IMR-90 (cell line): Measurements from ENCODE around the gene ZBTB38. TPM values are rescaled to one million over a fixed set of nuclear protein-coding genes. Genes with fewer than 3 reads are reported as not detected.

ENCODE experiments used
- ATAC-seq: fragments of 200-7000 bp; cut with Tn5 transposase; 2 replicates; pipeline ENCODE4 v1.9.1; 2020; ENCODE audit warnings: low read depth, mild to moderate bottlenecking, moderate library complexity
- BruUV-seq: library from RNA; stranded (reverse); fragments of 400-500 nt; replicated peaks from 2 replicates; lab custom pipeline; 2021; lab: Mats Ljungman, UMichigan
- CTCF ChIA-PET: fragments of 300-600 bp; formaldehyde crosslinking; extraction: SDS; loops from one replicate; lab custom pipeline; 2021; ENCODE audit warnings: antibody characterized with exemption; lab: Yijun Ruan, JAX
- POLR2A ChIA-PET: fragments of 300-600 bp; sonication (Branson Sonifier 250); formaldehyde crosslinking; loops from one replicate; lab custom pipeline; 2022; ENCODE audit warnings: antibody characterized with exemption; ENCODE audit not compliant: unreplicated experiment; lab: Charles Lee
- DNase-seq: peaks from one replicate; pipeline ENCODE4 v3.0.0; 2013
- H2AFZ ChIP-seq: replicated peaks from 2 replicates; pipeline ENCODE3; 2013; ENCODE audit warnings: low read length, mild to moderate bottlenecking; ENCODE audit not compliant: poor library complexity
- H2AK5ac ChIP-seq: 2 replicates; pipeline ENCODE4 v1.6.1; 2013; ENCODE audit warnings: low read depth, low read length, inconsistent platforms
- H2AK9ac ChIP-seq: replicated peaks from 2 replicates; pipeline ENCODE3; 2013; ENCODE audit warnings: mild to moderate bottlenecking, low read depth, low read length, moderate library complexity; ENCODE audit not compliant: poor library complexity
- H2BK120ac ChIP-seq: 2 replicates; pipeline ENCODE4 v1.6.1; 2013; ENCODE audit warnings: low read depth, low read length, inconsistent platforms
- H2BK15ac ChIP-seq: 3 replicates; pipeline ENCODE4 v1.6.1; 2013; ENCODE audit warnings: low read depth, low read length, inconsistent platforms
- H2BK20ac ChIP-seq: 2 replicates; pipeline ENCODE4 v1.6.1; 2013; ENCODE audit warnings: low read depth, mild to moderate bottlenecking, inconsistent platforms, low read length, moderate library complexity
- H2BK5ac ChIP-seq: 2 replicates; pipeline ENCODE4 v1.6.1; 2013; ENCODE audit warnings: mild to moderate bottlenecking, low read depth, low read length, inconsistent platforms; ENCODE audit not compliant: poor library complexity, severe bottlenecking
- H3K14ac ChIP-seq: replicated peaks from 2 replicates; pipeline ENCODE4 v1.6.1; 2013; ENCODE audit warnings: low read depth, low read length, inconsistent platforms
- H3K18ac ChIP-seq: 2 replicates; pipeline ENCODE4 v1.6.1; 2013; ENCODE audit warnings: low read depth, low read length, control low read depth
- H3K23ac ChIP-seq: 2 replicates; pipeline ENCODE4 v1.6.1; 2013; ENCODE audit warnings: low read depth, low read length, inconsistent platforms
- H3K27ac ChIP-seq: 2 replicates; pipeline ENCODE4 v1.5.1; 2013; ENCODE audit warnings: mild to moderate bottlenecking, control low read depth, low read length; ENCODE audit not compliant: insufficient read depth
- H3K27me3 ChIP-seq: 2 replicates; pipeline ENCODE4 v1.6.1; 2013; ENCODE audit warnings: low read length; ENCODE audit not compliant: control insufficient read depth, insufficient read depth
- H3K36me3 ChIP-seq: 2 replicates; pipeline ENCODE4 v1.6.1; 2013; ENCODE audit warnings: low read length, mixed read lengths; ENCODE audit not compliant: control insufficient read depth, insufficient read depth
- H3K4ac ChIP-seq: 2 replicates; pipeline ENCODE4 v1.6.1; 2013; ENCODE audit warnings: low read depth, low read length, inconsistent platforms
- H3K4me1 ChIP-seq: 2 replicates; pipeline ENCODE4 v1.6.1; 2013; ENCODE audit warnings: low read length, mixed read lengths; ENCODE audit not compliant: control insufficient read depth, insufficient read depth
- H3K4me2 ChIP-seq: 2 replicates; pipeline ENCODE4 v1.6.1; 2013; ENCODE audit warnings: low read depth, mild to moderate bottlenecking, control low read depth, low read length, moderate library complexity
- H3K4me3 ChIP-seq: 2 replicates; pipeline ENCODE4 v1.5.1; 2013; ENCODE audit warnings: low read depth, mild to moderate bottlenecking, control low read depth, low read length, moderate library complexity; ENCODE audit not compliant: insufficient read depth
- H3K56ac ChIP-seq: 2 replicates; pipeline ENCODE4 v1.6.1; 2013; ENCODE audit warnings: low read length, inconsistent platforms; ENCODE audit not compliant: insufficient read depth; ENCODE audit errors: extremely low read depth
- H3K79me1 ChIP-seq, 2 experiments: 2 replicates each; pipeline ENCODE4 v1.6.1; 2013; ENCODE audit warnings: low read length in 2 of 2, inconsistent platforms in 1 of 2, low read depth in 1 of 2
- H3K9ac ChIP-seq: 2 replicates; pipeline ENCODE4 v1.6.1; 2013; ENCODE audit warnings: low read depth, low read length, control low read depth
- H3K9me1 ChIP-seq: 2 replicates; pipeline ENCODE4 v1.6.1; 2013; ENCODE audit warnings: low read length, inconsistent platforms; ENCODE audit not compliant: insufficient read depth
- H3K9me3 ChIP-seq: 2 replicates; pipeline ENCODE4 v1.6.1; 2013; ENCODE audit warnings: low read length; ENCODE audit not compliant: control insufficient read depth, insufficient read depth
- H4K20me1 ChIP-seq: 2 replicates; pipeline ENCODE4 v1.6.1; 2013; ENCODE audit warnings: low read length, inconsistent platforms; ENCODE audit not compliant: insufficient read depth
- H4K5ac ChIP-seq: 2 replicates; pipeline ENCODE4 v1.6.1; 2013; ENCODE audit warnings: mild to moderate bottlenecking, low read depth, low read length, control low read depth
- H4K8ac ChIP-seq, 2 experiments: 2 replicates each; pipeline ENCODE4 v1.6.1; 2013; ENCODE audit warnings: low read depth in 2 of 2, low read length in 2 of 2, control low read depth in 1 of 2, inconsistent platforms in 1 of 2
- H4K91ac ChIP-seq: 2 replicates; pipeline ENCODE4 v1.6.1; 2013; ENCODE audit warnings: low read depth, low read length, inconsistent platforms; ENCODE audit not compliant: insufficient read depth
- CEBPB ChIP-seq: IDR thresholded peaks from 2 replicates; pipeline ENCODE4 v1.6.1; 2012; ENCODE audit warnings: low read depth, low read length, improper control_type of control experiment
- WGBS, 2 experiments: methylation state at CpG; one replicate each; pipeline versions ENCODE4 v1.1.5 to v1.1.7; 2013; ENCODE audit warnings: missing lambda C conversion rate in 2 of 2; ENCODE audit not compliant: insufficient read length in 1 of 2; ENCODE audit errors: extremely low coverage in 2 of 2; 5-methylcytosine and 5-hydroxymethylcytosine counted together
- dilution Hi-C: fragments of 300-500 bp; cut with HindIII; formaldehyde crosslinking; loops from one replicate; pipeline ENCODE4 v1.14.3; 2018; ENCODE audit warnings: low sequenced_read_pairs; ENCODE audit not compliant: unreplicated experiment
- in situ Hi-C: fragments of 300-500 bp; cut with MboI; formaldehyde crosslinking; loops from 3 replicates; pipeline ENCODE4 v1.14.3; 2019; ENCODE audit warnings: low sequenced_read_pairs, inconsistent platforms, mixed read lengths
- intact Hi-C: fragments of 100-400 bp; cut with micrococcal nuclease; formaldehyde crosslinking; loops from 2 replicates; pipeline ENCODE4 v1.10.0; 2022
- polyA plus RNA-seq, 3 experiments: library from polyadenylated mRNA; depleted of rRNA; stranded (reverse); fragments of >200 nt; gene quantifications; 2 replicates each; pipeline ENCODE4 v1.2.3, GENCODE V29; 2012; ENCODE audit warnings: low replicate concordance in 1 of 3
- total RNA-seq: library from RNA; depleted of rRNA; stranded (reverse); fragments of >200 nt; gene quantifications from 2 replicates; pipeline ENCODE4 v1.2.3, GENCODE V29; 2012
- TF ChIP-seq, protein P1 (sequence below): conservative IDR thresholded peaks from 2 replicates; pipeline ENCODE4 v1.5.1; 2012; ENCODE audit warnings: mild to moderate bottlenecking, low read depth, low read length, improper control_type of control experiment

ZBTB38 gene
- total and polyA plus RNA-seq, 2 of the 4 experiments (the other 2 are of a cell fraction): 44.9 to 274 TPM

DNA sequence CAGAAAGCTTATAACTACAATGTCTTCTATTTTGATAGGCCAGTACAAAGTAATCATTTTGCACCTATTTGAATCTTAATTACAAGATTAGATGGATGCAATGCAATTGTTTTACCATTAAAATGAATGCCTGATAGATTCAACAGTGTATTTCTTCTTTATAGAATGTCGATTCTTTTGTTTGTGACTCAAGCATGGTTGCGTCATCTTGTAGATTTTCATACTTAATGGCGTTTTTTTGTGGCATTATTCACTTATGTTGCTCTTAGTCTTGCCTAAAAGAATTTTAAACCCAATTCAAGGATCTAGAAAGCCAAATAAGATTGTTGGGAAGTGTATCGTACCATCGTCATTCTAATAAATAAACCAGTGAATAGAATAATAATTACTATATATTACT is 21.4 kb downstream of the ZBTB38 start:
- H3K18ac ChIP-seq: no peak overlapping the region
- H3K4me3 ChIP-seq: no peak overlapping the region
- H3K4me2 ChIP-seq: peak overlapping the region; percentile 29; the same call in 1 of the 2 replicates

More for the DNA sequence above, 21.4 kb downstream of the ZBTB38 start:
- ChIA-PET CTCF (interaction anchor here (1.1 kb wide), 1 partner anchor 15 kb away, joined by 3 read pairs; no protein-coding TSS in a partner anchor), POLR2A (no interaction called here)
- Histone ChIP-seq H3K23ac (no peak overlapping the region), H3K4ac (no peak overlapping the region), H3K36me3 (peaks cover 15% of the 10 kb centered on the region), H3K4me1 (peaks cover 17% of the 10 kb centered on the region), H2BK5ac (peak overlapping the region; percentile 91), H3K9me3 (no peaks in the 10 kb centered on the region), H3K27ac (no peak overlapping the region), H3K9ac (no peak overlapping the region), H2AK5ac (no peak overlapping the region), H3K27me3 (no peaks in the 10 kb centered on the region), H4K91ac (no peak overlapping the region), H2AK9ac (no peak overlapping the region), H4K20me1 (no peaks in the 10 kb centered on the region), H2BK15ac (no peak overlapping the region), H3K79me1 (peaks cover 46 to 70% of the 10 kb centered on the region in 2 experiments), H3K9me1 (peaks cover 4% of the 10 kb centered on the region), H3K56ac (no peak overlapping the region), H3K14ac (no peak overlapping the region), H2BK120ac (no peak overlapping the region), H4K8ac (no peak overlapping the region; a peak in 1 of 4 replicates), H4K5ac (no peak overlapping the region), H2AFZ (no peak overlapping the region), H2BK20ac (no peak overlapping the region)
- in situ Hi-C loops: no loop called here
- intact Hi-C loops: no loop called here
- WGBS, 2 experiments: no CpG with 5 or more reads among the region's 5 CpGs
- DNase-seq (peak; percentile 74), ATAC-seq (no peak)
- peak; percentile 98 for TF ChIP-seq CEBPB
- TF ChIP-seq, protein P1, sequence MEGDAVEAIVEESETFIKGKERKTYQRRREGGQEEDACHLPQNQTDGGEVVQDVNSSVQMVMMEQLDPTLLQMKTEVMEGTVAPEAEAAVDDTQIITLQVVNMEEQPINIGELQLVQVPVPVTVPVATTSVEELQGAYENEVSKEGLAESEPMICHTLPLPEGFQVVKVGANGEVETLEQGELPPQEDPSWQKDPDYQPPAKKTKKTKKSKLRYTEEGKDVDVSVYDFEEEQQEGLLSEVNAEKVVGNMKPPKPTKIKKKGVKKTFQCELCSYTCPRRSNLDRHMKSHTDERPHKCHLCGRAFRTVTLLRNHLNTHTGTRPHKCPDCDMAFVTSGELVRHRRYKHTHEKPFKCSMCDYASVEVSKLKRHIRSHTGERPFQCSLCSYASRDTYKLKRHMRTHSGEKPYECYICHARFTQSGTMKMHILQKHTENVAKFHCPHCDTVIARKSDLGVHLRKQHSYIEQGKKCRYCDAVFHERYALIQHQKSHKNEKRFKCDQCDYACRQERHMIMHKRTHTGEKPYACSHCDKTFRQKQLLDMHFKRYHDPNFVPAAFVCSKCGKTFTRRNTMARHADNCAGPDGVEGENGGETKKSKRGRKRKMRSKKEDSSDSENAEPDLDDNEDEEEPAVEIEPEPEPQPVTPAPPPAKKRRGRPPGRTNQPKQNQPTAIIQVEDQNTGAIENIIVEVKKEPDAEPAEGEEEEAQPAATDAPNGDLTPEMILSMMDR: no peak
- dilution Hi-C loops: no loop called here
- BruUV-seq: no TSS peak
